Measurements from ENCODE around the gene PPFIBP1.

The PPFIBP1 gene

GRCh38 chr12:27513155-27513824, 10.7 kb upstream of the PPFIBP1 start:
- TF ChIP-seq, protein P1, sequence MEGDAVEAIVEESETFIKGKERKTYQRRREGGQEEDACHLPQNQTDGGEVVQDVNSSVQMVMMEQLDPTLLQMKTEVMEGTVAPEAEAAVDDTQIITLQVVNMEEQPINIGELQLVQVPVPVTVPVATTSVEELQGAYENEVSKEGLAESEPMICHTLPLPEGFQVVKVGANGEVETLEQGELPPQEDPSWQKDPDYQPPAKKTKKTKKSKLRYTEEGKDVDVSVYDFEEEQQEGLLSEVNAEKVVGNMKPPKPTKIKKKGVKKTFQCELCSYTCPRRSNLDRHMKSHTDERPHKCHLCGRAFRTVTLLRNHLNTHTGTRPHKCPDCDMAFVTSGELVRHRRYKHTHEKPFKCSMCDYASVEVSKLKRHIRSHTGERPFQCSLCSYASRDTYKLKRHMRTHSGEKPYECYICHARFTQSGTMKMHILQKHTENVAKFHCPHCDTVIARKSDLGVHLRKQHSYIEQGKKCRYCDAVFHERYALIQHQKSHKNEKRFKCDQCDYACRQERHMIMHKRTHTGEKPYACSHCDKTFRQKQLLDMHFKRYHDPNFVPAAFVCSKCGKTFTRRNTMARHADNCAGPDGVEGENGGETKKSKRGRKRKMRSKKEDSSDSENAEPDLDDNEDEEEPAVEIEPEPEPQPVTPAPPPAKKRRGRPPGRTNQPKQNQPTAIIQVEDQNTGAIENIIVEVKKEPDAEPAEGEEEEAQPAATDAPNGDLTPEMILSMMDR (IDR thresholded peaks at IDR 0.05), result no peak

DNA sequence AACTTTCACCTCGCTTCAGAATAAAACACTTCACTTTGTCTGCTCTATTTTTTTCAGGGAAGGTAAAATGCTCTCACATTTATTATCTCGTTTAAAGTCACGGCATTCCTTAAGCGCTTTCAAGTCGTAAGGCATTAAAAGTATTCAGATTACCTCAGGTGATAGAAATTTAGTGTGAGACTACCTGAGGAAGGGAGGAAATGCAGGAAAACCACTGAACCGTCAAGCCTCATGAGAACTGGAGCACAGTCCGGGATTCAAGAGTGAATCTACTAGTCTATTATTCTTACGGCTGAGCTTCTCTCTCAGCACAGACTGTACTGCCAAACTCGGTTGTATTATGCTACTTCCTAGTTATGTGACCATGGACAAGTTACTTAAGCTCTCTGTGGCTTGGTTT, 8.3 kb upstream of the PPFIBP1 start:
- TF ChIP-seq, protein P1 (IDR thresholded peaks at IDR 0.05), result no peak

DNA sequence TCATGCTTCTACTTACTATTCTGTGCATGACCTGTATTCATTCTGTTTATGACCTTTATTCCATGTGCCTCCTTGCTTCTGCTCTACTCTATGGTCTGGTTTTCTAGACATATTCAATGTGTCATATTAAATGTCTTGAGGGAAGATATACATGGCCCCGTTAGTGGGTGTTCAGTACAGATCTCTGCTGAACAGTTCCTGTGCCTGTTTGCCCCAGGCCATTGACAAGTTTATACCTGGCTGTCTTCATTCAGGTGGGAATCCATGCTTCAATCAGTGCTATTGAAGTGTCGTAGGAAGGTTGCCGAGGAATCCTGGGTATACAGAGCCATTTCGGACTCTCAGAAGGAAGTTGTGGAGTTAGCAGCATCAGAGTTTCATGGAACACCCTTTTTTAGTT, 7.4 kb upstream of the PPFIBP1 start:
- TF ChIP-seq, protein P1 (IDR thresholded peaks at IDR 0.05), result no peak

GRCh38 chr12:27517546-27517945, 6.5 kb upstream of the PPFIBP1 start:
- TF ChIP-seq, protein P1 (IDR thresholded peaks at IDR 0.05), result no peak

DNA sequence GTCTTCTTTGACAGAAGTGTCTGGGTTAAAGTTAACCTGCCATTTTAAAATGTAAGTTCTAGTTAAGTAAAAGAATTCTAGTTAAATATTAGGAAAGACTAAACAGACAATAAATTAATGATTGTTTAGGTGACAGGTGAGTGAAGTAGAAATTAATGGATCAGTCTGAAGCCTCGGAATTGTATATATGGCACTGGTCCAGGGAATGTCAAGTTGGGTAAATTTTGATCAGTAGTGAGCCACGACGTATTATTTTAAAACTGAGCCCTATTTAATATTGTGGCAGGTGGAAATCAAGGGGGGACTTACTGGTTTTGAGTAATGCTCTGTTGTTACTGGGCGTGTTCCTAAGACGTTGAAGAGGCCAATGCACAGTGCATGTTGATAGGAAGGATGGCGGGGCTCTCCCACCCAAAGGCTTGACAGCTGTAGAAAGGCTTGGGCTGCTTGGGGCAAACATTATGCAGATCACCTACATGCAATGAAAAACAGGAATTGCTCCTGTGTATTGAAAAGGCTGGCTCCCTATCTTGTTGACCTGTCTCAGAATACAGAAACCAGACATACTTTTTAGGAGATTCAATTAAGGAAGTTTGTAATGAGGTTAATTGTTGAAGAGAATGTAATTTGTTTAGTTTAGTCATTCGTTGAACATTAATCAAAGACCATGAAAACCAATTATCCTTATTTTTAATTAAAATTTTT, 5.9 kb upstream of the PPFIBP1 start:
- TF ChIP-seq, protein P1 (IDR thresholded peaks at IDR 0.05), result no peak

DNA sequence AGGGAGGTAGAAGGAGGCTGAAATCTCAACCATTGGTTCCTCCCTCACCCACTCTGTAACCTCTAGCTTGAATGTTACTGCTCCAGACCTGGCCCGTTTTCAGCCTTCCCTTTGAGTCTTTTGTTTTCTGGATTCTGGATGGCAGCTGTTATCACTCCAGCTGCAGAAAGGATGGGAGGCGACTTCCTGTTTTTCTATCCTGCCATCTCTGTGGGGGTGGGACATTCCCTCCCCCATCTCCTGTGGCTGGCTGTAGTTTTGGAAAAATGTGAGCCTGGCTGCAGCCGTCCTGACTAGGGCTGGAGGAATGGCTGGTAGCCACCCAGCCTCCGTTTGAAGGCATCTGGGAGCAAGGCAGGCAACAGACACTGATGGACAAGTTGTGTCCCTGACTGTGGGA, 2.9 kb upstream of the PPFIBP1 start:
- TF ChIP-seq, protein P1 (IDR thresholded peaks at IDR 0.05), result no peak

- TF ChIP-seq, protein P1 (IDR thresholded peaks at IDR 0.05), result no peak
Measured at GRCh38 chr12:27521981-27522380, 2.0 kb upstream of the PPFIBP1 start.

Measured in LNCAP (cell line).